ENCODE results near the gene HECTD4. TPM values are rescaled to one million over a fixed set of nuclear protein-coding genes. Genes with fewer than 3 reads are reported as not detected.

Gene HECTD4
- total RNA-seq, 1 experiment from 2014 or later: 37.4 TPM

DNA sequence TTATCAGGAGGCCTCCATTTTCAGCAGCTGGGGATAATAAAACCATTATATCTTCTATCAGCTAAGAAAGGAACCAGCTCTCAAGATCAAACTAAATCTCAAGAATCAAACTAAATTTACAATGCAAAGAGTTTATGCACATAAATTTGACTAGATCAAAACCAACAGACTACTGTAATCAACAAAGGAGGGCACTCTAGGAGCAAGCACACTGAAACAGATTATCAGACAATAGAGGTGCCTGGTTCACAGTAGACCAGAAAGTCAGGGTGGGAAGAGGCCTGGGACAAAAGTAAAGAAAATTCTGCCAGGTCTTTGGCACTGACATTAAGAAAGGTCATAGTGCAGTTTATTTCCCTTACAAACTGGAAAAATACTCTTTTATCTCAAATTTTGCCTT lies 61.0 kb downstream of the HECTD4 start:
- no peak overlapping the region for H2AFZ ChIP-seq
- no peak overlapping the region for H3K4me3 ChIP-seq
- H3K36me3 ChIP-seq (ENCODE audit: low read depth): peaks cover 5% of the 10 kb centered on the region; the same call in 1 of the 2 replicates
- no peaks in the 10 kb centered on the region for H3K4me1 ChIP-seq (replicated peaks; ENCODE audit: insufficient read depth)
- BruUV-seq (replicated peaks): no TSS peak
- H4K20me1 ChIP-seq (ENCODE audit: insufficient read depth): peaks cover 12% of the 10 kb centered on the region
- 0 out of 2 replicates have a peak, but pooled peaks cover 6% of the 10 kb centered on the region for H3K79me2 ChIP-seq (ENCODE audit: low read depth)
- H3F3A ChIP-seq (ENCODE audit: insufficient read depth, low read depth): no peaks in the 10 kb centered on the region; the same call in 1 of the 2 replicates
- TF ChIP-seq EZH2 (IDR thresholded peaks at IDR 0.05; ENCODE audit: low read depth) (no peak), CTCF (conservative IDR thresholded peaks at IDR 0.05) (no peak)
- DNase-seq: no peak
- POLR2A ChIA-PET (ENCODE audit: unreplicated experiment): no interaction called here
- H3K4me2 ChIP-seq: no peak overlapping the region
- no peak overlapping the region for H3K27ac ChIP-seq
- CTCF ChIA-PET: no interaction called here
- no peaks in the 10 kb centered on the region for H3K9me3 ChIP-seq (ENCODE audit: insufficient read depth, low read depth)
- intact Hi-C loops (cut with micrococcal nuclease; ENCODE audit: unreplicated experiment): no loop called here
- no peaks in the 10 kb centered on the region for H3K27me3 ChIP-seq (ENCODE audit: insufficient read depth, low read depth)
- H3K9me2 ChIP-seq (ENCODE audit: insufficient read depth): no peaks in the 10 kb centered on the region

DNA sequence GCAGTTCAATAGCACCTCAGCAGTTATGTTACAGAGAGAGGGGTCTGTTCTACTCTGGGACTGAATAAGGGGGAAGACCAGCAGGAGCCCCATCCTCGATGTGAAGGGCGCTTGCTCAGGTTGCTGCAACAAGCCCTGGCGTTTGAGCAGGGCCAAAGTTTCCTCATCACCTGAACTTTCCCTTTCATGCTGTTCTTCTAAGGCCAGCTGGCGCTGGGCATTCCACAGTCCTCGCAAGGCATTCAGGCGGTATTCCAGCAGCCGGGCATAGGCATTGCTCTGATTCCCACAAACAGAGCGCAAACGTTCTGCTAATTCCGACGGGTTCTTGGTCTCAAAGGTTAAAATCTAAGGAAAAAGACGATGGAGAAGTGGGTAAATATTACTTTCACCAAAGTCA lies 62.8 kb downstream of the HECTD4 start:
- 0 out of 2 replicates have a peak, but pooled peaks cover 6% of the 10 kb centered on the region for H3K79me2 ChIP-seq (ENCODE audit: low read depth)
- H3K27ac ChIP-seq: no peak overlapping the region
- intact Hi-C loops (cut with micrococcal nuclease; ENCODE audit: unreplicated experiment): no loop called here
- ChIA-PET POLR2A (ENCODE audit: unreplicated experiment) (no interaction called here), CTCF (no interaction called here)
- no peak overlapping the region for H2AFZ ChIP-seq
- no peaks in the 10 kb centered on the region for H3K4me1 ChIP-seq (replicated peaks; ENCODE audit: insufficient read depth)
- TF ChIP-seq CTCF (conservative IDR thresholded peaks at IDR 0.05): no peak
- TF ChIP-seq EZH2 (IDR thresholded peaks at IDR 0.05; ENCODE audit: low read depth): no peak
- H3K27me3 ChIP-seq (ENCODE audit: insufficient read depth, low read depth): no peaks in the 10 kb centered on the region
- DNase-seq: no peak
- H3K4me3 ChIP-seq: no peak overlapping the region
- peaks cover 5% of the 10 kb centered on the region for H3K36me3 ChIP-seq (ENCODE audit: low read depth)
- H4K20me1 ChIP-seq (ENCODE audit: insufficient read depth): peaks cover 8% of the 10 kb centered on the region
- no peaks in the 10 kb centered on the region for H3K9me3 ChIP-seq (ENCODE audit: insufficient read depth, low read depth)
- no TSS peak for BruUV-seq (replicated peaks)
- no peaks in the 10 kb centered on the region; the same call in 1 of the 2 replicates for H3F3A ChIP-seq (ENCODE audit: insufficient read depth, low read depth)
- H3K4me2 ChIP-seq: no peak overlapping the region
- no peaks in the 10 kb centered on the region for H3K9me2 ChIP-seq (ENCODE audit: insufficient read depth)

DNA sequence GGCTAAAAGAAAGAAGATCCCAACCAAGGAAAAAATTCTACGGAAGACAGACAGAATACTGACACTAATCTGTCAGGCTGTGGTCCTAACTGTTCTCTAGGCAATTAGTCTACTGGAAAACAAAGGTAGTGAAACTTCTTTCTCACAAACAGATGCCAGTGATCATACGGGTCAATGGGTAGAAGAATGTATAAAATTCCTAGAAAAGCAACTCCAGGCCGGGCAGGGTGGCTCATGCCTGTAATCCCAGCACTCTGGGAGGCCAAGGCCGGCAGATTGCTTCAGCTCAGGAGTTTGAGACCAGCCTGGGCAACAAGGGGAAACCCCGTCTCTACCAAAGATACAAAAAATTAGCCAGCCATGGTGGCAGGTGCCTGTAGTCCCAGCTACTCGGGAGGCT lies 64.8 kb downstream of the HECTD4 start:
- BruUV-seq (replicated peaks): no TSS peak
- intact Hi-C loops (cut with micrococcal nuclease; ENCODE audit: unreplicated experiment): no loop called here

More for the DNA sequence above, 64.8 kb downstream of the HECTD4 start:
- Histone ChIP-seq H3K27ac (no peak overlapping the region), H3F3A (ENCODE audit: insufficient read depth, low read depth) (no peaks in the 10 kb centered on the region; the same call in 1 of the 2 replicates), H3K36me3 (ENCODE audit: low read depth) (peaks cover 5% of the 10 kb centered on the region), H4K20me1 (ENCODE audit: insufficient read depth) (peaks cover 6% of the 10 kb centered on the region; the same call in 1 of the 2 replicates), H3K9me2 (ENCODE audit: insufficient read depth) (no peaks in the 10 kb centered on the region), H3K4me3 (no peak overlapping the region), H3K27me3 (ENCODE audit: insufficient read depth, low read depth) (no peaks in the 10 kb centered on the region), H3K4me1 (replicated peaks; ENCODE audit: insufficient read depth) (no peaks in the 10 kb centered on the region), H3K4me2 (no peak overlapping the region), H2AFZ (no peak overlapping the region), H3K79me2 (ENCODE audit: low read depth) (0 out of 2 replicates have a peak, but pooled peaks cover 6% of the 10 kb centered on the region), H3K9me3 (ENCODE audit: insufficient read depth, low read depth) (no peaks in the 10 kb centered on the region)
- no peak for DNase-seq
- ChIA-PET CTCF (no interaction called here), POLR2A (ENCODE audit: unreplicated experiment) (no interaction called here)
- TF ChIP-seq EZH2 (IDR thresholded peaks at IDR 0.05; ENCODE audit: low read depth) (no peak), CTCF (conservative IDR thresholded peaks at IDR 0.05) (no peak)

All from PC-9 (cell line).